NCI-H2171 treated with DMSO at 0.1 percent for 48 hours (cell line): Measurements from ENCODE around the gene ADCY9.
A peak's percentile ranks its signal among the peaks of the same experiment; 100 is the strongest.

Source experiments
- DNase-seq: peaks from one replicate; lab custom pipeline; 2025; lab: John Stamatoyannopoulos, UW

ADCY9 gene

DNA sequence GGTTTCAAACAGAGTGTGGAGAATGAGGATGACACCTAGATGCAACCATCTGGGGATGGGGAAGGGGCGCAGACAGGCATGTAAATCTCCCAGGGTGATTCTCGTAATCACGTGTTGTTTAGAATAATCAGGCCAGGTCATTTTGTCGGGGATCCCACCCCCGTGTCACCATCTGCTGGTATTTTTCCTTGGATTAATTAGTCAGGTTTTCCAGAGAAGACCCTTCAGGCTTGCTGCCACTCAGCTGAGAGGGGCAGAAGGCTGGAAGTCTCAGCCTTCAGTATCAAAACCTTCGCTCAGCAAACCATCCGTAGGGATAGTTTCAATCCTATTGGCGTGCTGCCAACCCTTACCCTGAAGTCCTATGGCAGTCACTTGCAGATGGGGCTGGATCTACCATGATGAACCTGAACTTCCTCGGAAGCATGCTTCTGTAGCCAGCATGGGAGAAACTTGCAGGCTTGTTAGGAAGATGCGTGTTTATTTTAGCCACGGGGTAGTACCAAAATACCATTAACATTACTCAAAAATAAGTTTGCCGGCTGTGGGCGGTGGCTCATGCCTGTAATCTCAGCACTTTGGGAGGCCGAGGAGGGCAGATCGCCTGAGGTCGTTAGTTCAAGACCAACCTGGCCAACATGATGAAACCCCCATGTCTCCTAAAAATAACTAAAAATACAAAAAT lies 7.5 kb upstream of the ADCY9 start:
- peak; percentile 81 for DNase-seq

DNA sequence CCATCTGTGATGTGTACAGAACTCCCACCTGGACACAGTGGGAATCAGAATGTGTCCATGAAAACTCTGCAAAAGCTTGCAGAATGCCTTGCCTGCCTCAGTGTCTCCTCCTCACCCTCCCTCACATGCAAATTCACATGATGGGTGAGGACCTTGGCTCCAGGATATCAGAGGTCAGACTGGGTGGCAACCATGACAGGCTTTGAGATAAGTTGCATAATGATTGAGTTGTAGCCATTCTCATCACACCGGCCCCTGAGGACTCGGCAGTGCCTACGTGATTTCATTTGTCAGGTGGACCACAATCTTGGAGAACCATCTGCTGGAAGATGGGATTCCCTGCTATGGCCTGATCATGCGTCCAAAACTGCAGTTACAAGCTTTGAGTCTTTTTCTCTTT lies 3.9 kb upstream of the ADCY9 start:
- no peak for DNase-seq

DNA sequence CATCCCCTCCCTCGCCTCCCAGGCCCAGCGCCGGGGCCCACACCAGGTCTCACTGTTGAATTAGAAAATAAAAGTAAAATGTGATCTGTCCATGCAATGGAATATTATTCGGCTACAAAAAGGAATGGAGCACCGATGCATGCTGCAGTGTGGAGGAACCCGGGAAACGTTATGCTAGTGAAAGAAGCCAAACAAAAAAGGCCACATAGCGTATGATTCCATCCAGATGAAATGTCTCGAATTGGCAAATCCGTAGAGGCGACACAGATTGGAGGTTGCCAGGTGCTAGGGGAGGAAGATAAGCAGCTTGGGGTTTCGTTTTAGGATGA lies 972 bp upstream of the ADCY9 start:
- DNase-seq = no peak

DNA sequence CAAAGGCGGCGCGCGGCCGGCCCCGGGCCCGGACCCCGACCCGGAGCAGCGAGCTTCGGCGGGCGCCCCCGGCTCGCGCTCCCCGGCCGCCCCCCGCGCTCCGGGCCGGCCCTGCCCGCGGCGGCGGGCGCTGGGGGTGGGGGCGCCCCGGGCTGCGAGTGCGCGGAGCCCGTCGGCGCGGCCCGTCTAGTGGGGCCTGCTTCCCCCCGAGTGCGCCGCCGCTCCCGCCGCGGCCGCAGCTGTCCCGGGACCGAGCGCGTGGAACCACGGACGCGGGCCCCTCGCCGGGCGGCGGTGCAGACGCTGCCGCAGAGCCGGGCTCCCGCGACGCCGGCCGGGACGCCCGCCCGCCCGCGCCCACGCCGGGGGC lies 308 bp downstream of the ADCY9 start:
- no peak for DNase-seq

DNA sequence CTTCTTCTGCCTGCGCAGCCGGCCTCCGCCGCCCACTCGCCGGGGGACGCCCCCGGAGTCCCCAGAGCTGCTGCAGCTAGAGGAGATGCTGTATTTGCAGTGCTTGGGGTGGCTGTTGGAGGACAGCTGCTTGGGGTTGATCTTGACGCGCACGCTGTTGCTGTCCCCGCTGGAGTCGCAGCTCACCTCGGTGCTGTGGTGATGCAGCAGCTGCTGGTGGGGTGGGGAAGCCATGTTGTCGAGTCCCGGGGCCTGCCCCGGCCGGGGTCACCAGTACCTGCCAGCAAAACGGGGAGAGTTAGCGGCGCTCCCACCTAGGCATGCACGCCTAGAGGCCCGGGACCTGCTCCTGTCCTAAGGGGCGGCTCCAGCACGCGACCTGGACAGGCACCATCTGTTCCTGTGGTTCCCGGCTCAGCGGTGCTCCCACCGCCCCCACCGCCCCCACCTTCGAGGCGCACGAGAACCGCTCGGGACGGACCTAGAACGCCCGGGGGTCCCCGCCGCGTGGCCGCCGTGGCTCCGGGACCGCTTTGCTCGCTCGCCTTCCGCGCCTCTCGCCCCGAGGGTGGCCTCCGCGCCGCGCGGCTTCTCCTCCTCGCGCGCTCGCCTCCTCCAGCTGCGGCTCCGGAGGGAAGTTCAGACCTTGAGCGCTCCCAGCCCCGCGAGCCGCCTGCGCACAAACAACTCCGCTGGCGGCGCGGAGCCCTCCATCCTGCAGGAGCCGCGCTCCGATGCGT lies 863 bp downstream of the ADCY9 start:
- peak; percentile 50 for DNase-seq

DNA sequence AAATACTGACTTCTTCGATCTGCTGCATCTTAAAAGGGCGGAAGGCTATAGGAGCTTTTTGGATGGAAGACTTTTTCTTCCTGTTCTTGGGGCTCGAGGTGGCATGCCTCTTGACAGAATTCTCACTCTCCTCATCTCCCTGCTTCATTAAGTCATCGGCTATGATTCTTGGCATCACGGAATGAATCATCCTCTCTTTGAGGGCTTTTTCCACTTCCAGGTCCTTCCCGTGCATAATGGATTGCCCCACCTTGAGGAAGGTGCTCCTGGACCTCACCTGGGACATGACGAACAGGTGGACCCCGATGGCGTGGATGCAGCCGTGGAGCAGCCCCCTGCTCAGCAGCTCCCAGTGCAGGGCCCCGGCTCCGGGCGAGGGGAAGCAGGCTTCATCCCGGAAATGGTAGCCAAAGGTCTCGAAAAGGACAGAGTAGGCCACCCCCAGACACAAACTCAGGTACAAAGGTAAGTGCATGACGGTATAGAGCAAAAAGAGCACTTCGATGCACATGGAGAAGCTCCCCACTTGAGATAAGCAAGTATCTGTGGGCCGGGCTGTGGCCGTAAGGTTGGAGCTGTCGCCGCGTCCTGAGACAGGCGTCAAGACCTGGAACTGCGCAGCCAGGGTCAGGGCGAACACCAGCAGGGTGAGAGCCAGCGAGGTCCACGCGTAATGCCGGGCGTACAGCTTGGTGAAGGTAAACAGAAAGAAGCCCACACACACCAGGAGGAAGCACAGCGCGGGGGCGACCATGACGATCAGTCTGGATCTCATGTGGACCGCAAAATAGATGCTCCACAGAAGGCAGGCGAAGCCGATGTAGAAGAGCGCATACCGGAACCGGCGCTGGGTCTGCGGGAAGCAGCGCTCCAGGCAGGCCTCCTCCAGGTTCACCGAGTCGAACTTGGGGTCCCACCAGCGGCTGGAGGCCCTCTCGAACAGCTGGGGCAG lies 1.7 kb downstream of the ADCY9 start:
- DNase-seq = no peak

DNA sequence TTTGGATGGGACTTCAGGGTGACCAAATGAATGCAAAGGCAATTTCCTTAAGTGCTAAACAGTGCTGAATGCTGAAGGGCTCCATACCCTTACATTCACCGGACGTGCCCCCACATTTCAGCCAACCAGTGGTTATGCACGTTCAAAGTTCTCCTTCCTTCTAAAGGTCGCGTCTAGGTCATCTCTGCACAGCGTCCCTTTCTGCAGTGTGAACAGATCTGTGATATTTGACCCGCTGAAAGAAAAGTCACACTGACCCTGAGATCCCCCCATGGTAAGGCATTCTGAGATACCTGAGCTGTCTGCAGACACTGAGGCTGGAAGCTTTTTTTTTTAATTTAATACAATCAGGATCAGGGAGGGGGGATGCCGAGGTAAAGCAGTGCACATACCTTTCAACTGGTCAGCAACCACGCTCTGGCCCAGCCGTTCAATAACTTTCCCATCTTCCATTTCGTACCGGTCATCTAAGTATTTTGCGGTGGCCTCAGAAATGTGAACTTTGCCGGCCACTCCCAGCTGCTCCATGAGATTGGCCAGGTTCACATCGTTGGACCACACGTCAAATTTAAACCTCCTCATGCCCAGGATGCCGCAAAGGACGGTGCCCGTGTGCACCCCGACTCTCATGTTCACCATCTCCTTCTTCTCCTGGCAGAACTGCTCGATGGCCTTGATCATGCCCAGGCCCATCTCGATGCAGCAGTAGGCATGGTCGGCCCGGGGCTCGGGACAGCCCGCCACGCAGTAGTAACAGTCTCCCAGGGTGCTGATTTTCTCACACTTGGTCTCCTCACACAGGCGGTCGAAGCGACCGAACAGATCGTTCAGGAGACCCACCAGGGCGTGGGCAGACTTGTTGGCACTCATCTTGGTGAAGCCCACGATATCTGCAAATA lies 2.6 kb downstream of the ADCY9 start:
- DNase-seq = no peak

DNA sequence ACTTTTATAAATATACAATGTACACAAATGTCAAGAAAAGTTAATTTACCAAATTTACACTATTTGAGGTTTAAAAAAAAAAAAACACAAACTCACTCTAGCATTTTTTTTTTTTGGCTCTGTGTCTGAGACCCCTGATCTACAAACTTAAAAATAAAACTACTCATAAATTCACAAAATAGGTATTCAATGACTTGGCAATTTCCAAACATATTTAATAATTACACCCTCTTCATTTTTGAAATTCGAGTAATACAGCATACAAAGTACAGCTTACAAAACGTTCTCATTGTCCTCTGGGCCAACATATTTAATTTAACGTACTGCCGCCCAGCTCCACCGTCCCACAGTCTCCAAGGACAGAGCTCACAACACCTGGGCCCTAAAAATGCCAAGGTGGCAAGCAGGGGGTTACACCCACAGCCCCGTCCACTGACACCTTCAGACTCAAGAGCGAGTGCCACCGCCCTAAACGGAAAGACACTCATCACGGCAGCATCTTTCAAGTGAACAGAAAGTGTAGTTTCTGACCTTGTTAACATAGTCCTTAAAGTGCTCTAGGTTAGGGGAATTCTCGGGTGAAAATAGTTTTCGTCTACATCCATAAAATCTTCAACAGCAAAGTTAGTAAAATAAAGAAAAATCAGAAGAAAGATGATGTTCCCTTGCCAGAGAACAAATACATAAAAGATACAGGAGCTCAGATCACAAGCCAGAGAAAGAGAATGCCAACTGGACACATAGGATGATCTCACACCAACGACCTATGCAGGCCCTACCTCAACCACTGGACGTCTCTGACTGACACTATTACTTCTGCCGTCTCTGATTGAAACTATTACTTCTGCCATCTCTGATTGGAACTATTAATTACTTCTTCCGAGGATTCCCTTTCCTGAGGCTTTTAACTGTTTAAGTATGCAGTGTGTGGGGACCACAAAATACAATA lies 4.2 kb downstream of the ADCY9 start:
- DNase-seq = no peak

DNA sequence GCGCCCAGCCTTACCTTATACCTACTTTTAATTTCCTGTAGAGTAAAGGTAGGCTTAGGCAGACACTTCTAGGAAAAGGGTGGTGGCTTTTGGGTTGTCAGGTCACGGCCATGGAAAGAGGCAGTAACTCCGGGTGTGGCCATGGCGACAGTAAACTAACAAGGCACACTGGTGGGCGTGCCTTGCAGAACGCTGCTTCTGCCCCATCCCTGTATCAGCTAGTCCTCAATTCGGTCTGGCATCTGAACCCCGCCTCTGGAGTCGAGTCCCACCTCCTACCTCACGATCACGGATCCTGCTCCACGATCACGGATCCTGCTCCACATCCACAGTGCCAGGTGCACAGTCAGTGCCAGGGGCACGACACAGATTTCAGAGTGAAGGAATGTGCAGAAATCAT lies 5.6 kb downstream of the ADCY9 start:
- no peak for DNase-seq

DNA sequence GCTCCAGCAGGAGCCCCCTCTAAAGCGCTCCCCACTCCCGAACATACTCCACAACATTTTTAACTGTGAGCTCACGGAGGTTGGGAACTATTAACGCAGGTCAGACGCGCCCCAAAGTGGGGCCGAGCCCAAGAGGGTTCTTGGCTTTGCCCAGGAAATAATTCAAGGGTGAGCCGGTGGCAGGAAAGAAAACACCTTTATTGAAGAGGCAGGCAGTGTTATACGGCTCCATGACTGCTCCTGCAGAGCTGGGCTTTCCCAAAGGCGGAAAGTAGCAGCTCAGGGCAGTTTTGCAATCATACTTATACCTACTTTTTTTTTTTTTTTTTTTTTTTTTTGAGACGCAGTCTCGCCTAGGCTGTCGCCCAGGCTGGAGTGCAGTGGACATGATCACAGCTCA lies 6.2 kb downstream of the ADCY9 start:
- DNase-seq = no peak

DNA sequence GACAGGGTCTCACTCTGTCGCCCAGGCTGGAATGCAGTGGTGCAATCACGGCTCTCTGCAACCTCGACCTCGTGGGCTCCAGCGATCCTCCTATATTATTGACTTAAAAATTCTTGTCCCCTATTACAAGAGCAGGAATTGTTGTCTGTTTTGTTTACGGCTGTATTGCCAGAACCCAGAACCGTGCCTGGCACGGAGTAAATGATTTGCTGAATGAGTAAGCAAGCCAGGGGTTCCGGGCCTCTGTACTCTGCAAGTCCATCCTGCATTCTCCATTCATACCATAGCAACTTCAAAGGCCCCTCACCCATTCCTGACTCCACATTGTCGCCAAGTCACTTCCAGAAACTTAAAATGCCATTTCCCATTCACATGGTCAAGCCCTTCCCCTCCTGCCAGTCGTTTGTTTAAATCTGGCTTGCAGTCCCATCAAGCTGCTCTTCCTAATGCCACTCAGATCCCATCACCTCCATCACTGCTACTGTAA lies 6.9 kb downstream of the ADCY9 start:
- no peak for DNase-seq

DNA sequence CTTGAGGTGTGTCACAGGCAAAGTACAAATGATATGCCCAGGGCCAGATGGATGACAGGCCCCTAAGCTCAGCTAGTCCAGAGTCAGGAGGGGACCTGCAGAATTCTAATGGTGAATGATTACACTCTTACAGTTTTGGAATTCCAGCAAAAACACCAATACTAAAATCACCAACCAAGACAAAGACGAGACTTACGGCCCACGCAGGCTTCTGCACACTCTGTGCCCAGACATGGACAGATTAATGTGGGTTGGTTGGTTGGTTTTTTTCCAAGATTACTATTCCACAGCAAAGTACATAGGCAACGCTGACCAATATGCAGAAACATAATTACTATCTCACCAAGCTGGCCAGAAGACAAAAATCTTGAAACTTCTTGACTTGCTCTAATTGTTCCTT lies 9.7 kb downstream of the ADCY9 start:
- DNase-seq = no peak

DNA sequence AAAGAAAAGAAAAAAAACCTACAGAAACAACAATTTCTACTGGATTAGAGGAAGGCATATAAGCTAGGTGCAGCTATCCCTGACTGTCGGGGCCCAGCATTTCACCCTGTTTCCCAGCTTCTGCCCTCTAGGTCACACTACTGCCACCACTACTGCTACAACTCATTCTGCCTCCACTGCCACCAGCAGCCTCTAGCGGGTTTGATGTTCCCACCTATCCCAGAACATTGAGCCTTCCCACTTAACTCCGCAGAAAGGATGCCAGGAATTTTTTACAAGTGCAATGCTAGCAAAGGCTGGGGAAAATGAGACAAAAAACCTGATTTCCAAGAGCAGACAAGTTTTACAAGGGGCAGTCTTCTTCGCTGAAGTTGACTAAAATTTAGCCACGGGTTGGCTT lies 10.4 kb downstream of the ADCY9 start:
- no peak for DNase-seq

DNA sequence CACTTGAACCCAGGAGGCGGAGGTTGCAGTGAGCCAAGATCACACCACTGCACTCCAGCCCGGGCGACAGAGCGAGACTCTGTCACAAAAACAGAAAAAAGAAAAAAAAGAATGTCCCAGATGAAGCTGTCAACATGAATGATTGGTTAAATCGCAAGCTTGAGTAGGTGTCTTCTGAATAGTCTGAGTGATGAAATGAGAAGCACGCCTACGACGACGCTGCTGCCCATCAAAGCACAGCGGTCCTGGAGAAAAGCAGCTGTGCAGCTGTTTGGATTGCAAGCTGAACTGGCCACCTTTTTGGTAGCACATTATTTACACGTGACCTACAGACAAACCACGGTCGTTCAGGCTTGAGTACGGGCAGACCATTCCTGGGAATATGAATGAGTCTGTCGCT lies 12.5 kb downstream of the ADCY9 start:
- no peak for DNase-seq

DNA sequence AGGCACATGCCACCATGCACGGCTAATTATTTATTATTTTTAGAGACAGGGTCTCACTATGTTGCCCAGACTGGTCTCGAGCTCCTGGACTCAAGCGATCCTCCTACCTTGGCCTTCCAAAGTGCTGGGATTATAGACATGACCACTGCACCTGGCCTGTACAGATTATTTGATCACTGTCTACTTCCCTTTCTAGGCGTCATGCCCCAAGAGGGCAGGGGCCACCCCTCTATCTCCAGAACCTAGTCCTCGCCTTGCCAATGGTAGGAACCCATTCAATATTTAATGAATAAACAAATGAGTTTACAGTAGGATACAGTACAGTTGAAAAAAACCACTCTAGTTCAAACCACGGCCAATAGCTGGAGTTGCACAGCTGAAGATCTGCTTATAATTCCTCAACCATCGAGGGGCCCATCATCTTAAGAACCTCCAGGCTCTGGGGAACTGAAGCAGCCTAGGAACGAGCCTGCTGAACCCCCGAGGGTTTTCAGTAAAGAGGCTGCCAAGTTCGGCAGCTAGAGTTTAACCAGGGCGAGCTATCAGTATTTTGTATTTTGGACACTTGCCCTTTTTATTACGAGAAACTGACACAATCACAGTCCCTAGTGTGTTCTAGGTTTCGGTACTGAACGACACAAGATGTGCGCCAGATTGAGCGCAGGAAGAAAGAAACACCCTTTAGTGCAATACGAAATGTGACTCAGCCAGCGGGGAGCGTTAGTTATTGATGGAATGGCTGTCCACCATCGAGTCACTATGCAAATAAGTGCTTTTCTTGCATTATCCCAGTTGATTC lies 14.6 kb downstream of the ADCY9 start:
- DNase-seq = no peak

DNA sequence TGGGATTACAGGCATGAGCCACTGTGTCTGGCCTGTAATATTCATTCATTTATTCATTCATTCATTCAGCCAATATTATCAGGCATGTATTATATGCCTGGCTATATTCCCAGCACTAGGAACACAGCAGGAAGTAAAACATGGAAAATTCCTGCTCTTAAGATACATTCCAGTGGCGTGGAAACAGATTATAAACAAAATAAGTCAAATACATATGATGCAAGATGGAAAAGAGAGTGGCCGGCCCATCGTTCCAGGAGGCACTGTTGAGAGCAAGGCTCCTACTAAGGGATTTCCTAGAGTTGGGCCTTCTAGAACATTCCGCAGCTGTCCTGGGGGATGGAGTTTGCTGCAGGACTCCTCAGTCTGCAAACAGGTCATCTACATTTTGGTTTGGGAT lies 17.7 kb downstream of the ADCY9 start:
- DNase-seq = no peak

DNA sequence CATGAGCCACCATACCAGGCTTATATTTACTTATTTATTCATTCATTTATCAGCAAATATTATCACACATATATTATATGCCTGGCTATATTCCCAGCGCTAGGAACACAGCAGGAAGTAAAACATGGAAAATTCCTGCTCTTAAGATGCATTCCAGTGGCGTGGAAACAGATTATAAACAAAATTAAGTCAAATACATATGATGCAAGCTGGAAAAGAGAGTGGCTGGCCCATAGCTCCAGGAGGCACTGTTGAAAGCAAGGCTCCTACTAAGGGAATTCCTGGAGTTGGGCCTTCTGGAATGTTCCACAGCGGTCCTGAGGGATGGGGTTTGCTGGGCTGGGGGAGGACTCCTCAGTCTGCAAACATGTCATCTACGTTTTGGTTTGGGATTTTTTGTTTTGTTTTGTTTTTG lies 18.4 kb downstream of the ADCY9 start:
- DNase-seq = no peak

DNA sequence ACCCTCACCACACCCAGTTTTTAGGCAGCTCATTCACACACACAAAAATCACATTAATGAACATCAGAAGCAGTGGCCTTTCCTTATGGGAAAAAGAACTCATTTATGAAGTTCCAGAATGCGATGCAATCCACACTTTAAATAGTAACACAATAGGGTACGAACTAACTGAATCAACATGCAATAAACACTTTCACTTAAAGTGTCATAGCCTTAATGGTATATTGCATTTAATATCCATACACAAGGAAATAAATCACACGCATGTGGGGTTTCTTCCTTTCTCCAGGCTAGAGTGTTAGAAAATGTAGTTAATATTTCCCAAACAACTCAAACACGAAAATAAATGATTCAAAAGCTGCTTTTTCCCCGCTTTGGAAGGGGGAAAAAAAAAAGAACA lies 19.7 kb downstream of the ADCY9 start:
- no peak for DNase-seq

DNA sequence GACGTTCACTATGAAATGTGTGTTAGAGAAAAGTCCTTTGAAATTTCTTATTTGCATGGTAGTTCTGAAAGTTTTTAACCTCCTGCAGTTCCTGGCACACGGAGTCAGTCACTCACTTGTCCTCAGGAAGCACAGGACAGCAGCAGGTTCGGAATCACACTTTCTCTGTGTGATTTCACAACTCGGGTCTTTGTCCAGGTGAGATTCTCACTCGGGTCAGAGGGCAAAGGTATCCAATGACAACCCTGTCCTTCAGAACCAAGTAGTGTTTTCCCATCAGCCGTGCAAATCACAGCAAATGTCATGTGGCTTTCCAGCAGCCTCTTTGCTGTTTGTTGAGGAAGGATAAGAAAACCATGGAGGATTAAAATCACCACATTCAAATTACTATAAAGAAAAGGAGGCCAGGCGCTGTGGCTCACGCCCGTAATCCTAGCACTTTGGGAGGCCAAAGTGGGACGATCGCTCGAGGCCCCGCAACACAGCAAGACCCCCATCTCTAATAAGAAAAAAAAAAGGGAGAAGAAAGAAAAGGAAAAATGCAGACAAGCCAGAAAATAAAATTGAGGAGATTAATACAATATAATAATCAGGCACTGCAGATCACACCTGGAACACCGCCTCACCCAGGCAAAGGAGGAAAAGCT lies 22.0 kb downstream of the ADCY9 start:
- DNase-seq = no peak
